ENCODE data around the gene RALGPS1. TPM values are rescaled to one million over a fixed set of nuclear protein-coding genes. Genes with fewer than 3 reads are reported as not detected.

RALGPS1 gene
- total and polyA plus RNA-seq, 2 of the 8 experiments (the other 6 are each of a cell fraction or from before 2014, with no cell fraction given) = 20.0 to 23.5 TPM

- TF ChIP-seq SUZ12 (IDR thresholded peaks at IDR 0.05; ENCODE audit: low read length) (no peak), NRF1 (IDR thresholded peaks at IDR 0.05; ENCODE audit: low read depth, low read length) (no peak), BCL11A (IDR thresholded peaks at IDR 0.05; ENCODE audit: low read depth in 2 of 2, low read length in 2 of 2) (no peak), BRCA1 (IDR thresholded peaks at IDR 0.05; ENCODE audit: low read depth, low read length) (no peak), EP300 (IDR thresholded peaks at IDR 0.05; ENCODE audit: borderline replicate concordance in 1 of 2, low read depth in 2 of 2, low read length in 2 of 2) (peak in 1 of 2 experiments; percentile 89; a peak in 1 of 3 replicates), RAD21 (IDR thresholded peaks at IDR 0.05 in 1 of 2, conservative IDR thresholded peaks at IDR 0.05 in 1 of 2; ENCODE audit: low read depth in 2 of 2, low read length in 2 of 2) (peak in 1 of 2 experiments; percentile 5; a peak in 1 of 4 replicates), HDAC2 (IDR thresholded peaks at IDR 0.05; ENCODE audit: borderline replicate concordance in 1 of 2, low read depth in 2 of 2, low read length in 2 of 2) (0 out of 4 replicates have a peak, but pooled peaks of 1 of the 2 experiments have one; percentile 17), MAFK (IDR thresholded peaks at IDR 0.05; ENCODE audit: low read depth, low read length) (no peak), SP1 (IDR thresholded peaks at IDR 0.05; ENCODE audit: low read depth, low read length) (0 out of 2 replicates have a peak, but pooled peaks have one; percentile 50), TCF12 (IDR thresholded peaks at IDR 0.05; ENCODE audit: low read depth, low read length) (no peak), SIN3A (conservative IDR thresholded peaks at IDR 0.05 in 1 of 2, IDR thresholded peaks at IDR 0.05 in 1 of 2; ENCODE audit: low read depth in 1 of 2, low read length in 2 of 2) (peak in 1 of 2 experiments; percentile 52; a peak in 1 of 4 replicates), TEAD4 (IDR thresholded peaks at IDR 0.05; ENCODE audit: low read depth, low read length) (no peak)
- TF ChIP-seq, protein P1, sequence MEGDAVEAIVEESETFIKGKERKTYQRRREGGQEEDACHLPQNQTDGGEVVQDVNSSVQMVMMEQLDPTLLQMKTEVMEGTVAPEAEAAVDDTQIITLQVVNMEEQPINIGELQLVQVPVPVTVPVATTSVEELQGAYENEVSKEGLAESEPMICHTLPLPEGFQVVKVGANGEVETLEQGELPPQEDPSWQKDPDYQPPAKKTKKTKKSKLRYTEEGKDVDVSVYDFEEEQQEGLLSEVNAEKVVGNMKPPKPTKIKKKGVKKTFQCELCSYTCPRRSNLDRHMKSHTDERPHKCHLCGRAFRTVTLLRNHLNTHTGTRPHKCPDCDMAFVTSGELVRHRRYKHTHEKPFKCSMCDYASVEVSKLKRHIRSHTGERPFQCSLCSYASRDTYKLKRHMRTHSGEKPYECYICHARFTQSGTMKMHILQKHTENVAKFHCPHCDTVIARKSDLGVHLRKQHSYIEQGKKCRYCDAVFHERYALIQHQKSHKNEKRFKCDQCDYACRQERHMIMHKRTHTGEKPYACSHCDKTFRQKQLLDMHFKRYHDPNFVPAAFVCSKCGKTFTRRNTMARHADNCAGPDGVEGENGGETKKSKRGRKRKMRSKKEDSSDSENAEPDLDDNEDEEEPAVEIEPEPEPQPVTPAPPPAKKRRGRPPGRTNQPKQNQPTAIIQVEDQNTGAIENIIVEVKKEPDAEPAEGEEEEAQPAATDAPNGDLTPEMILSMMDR (IDR thresholded peaks at IDR 0.05; ENCODE audit: control extremely low read depth in 1 of 3, insufficient read depth in 1 of 3, low read depth in 1 of 3, low read length in 3 of 3) = no peak
These were observed 197.5 kb downstream of the RALGPS1 start (continued) for GRCh38 chr9:127112056-127112455.

Data from H1 (cell line).